Lung (tissue), 12 donors: ENCODE data around the gene MEG3. TPM values are rescaled to one million over a fixed set of nuclear protein-coding genes. Genes with fewer than 3 reads are reported as not detected.

ENCODE experiments used
- ATAC-seq: fragments of 200-7000 bp; cut with Tn5 transposase; one replicate; pipeline ENCODE4 v1.9.1; 2020; ENCODE audit warnings: moderate number of reproducible peaks; ENCODE audit not compliant: insufficient read depth, low FRiP score
- DNase-seq, 3 donors: peaks; one replicate each; pipeline ENCODE4 v3.0.0-alpha.2; 2013 to 2017
- H3K27ac ChIP-seq, 2 donors: one replicate each; pipeline ENCODE4 v1.5.1; 2013; ENCODE audit warnings: mild to moderate bottlenecking in 2 of 2, moderate library complexity in 2 of 2, control low read depth in 1 of 2, inconsistent platforms in 1 of 2, low read depth in 1 of 2, low read length in 1 of 2
- H3K27me3 ChIP-seq, 3 donors: one replicate each; pipeline ENCODE4 v1.5.1; 2013; ENCODE audit warnings: low read length in 2 of 3; ENCODE audit not compliant: control insufficient read depth in 3 of 3, insufficient read depth in 3 of 3
- H3K36me3 ChIP-seq, 4 donors: one replicate each; pipeline ENCODE4 v1.5.1; 2013; ENCODE audit warnings: low read length in 4 of 4, mild to moderate bottlenecking in 1 of 4, moderate library complexity in 1 of 4; ENCODE audit not compliant: control insufficient read depth in 4 of 4, insufficient read depth in 4 of 4
- H3K4me1 ChIP-seq, 5 donors: one replicate each; pipeline ENCODE4 v1.5.1; 2013; ENCODE audit warnings: low read length in 5 of 5, mild to moderate bottlenecking in 2 of 5, moderate library complexity in 1 of 5; ENCODE audit not compliant: control insufficient read depth in 5 of 5, insufficient read depth in 5 of 5
- H3K4me3 ChIP-seq: one replicate; pipeline ENCODE4 v1.5.1; 2013; ENCODE audit warnings: mild to moderate bottlenecking, control low read depth, moderate library complexity
- H3K9ac ChIP-seq, 2 donors: one replicate each; pipeline ENCODE4 v1.5.1; 2013; ENCODE audit warnings: low read length in 2 of 2, control low read depth in 1 of 2; ENCODE audit not compliant: insufficient read depth in 1 of 2
- H3K9me3 ChIP-seq, 4 donors: one replicate each; pipeline ENCODE4 v1.5.1; 2013; ENCODE audit warnings: low read length in 3 of 4, mild to moderate bottlenecking in 1 of 4, moderate library complexity in 1 of 4; ENCODE audit not compliant: control insufficient read depth in 4 of 4, insufficient read depth in 3 of 4
- CTCF ChIP-seq: IDR thresholded peaks from 2 replicates; pipeline ENCODE4 v1.5.1; 2012; ENCODE audit warnings: mild to moderate bottlenecking; ENCODE audit errors: control extremely low read depth, extremely low read depth
- WGBS, 2 donors: extraction: QIAGEN DNeasy Blood & Tissue Kit; methylation state at CpG; one replicate each; pipeline ENCODE4 v1.1.7; 2013; 5-methylcytosine and 5-hydroxymethylcytosine counted together
- polyA plus RNA-seq, 2 donors: library from polyadenylated mRNA; stranded (reverse); fragments of 200-250 nt; gene quantifications; one replicate each; pipeline ENCODE4 v1.2.1, GENCODE V29; 2013
- total RNA-seq, 2 donors: library from RNA; depleted of rRNA in 1 of 2; stranded (reverse); fragments of >200 nt in 1 of 2; gene quantifications; one replicate each; pipeline ENCODE4 v1.2.1, GENCODE V29; 2014 to 2021
- donor health status: control.
- donor health status: control.
- donor health status: Bipolar disorder and iron deficiency.
- donor health status: healthy.
- donor health status: DM: yes; HTN: yes; CAD: no.

The MEG3 gene
- total and polyA plus RNA-seq, 4 donors, result 5.9 to 267 (median 14.8) TPM

GRCh38 chr14:100903134-100903468 lies 77.2 kb downstream of the MEG3 start:
- Histone ChIP-seq H3K9ac (no peak overlapping the region), H3K4me1 (peaks cover 0 to 32% (median 6%) of the 10 kb centered on the region in 5 donors), H3K4me3 (no peak overlapping the region), H3K9me3 (peaks cover 0 to 11% (median 0%) of the 10 kb centered on the region in 4 donors), H3K36me3 (peaks cover 0 to 6% (median 2%) of the 10 kb centered on the region in 4 donors), H3K27ac (no peak overlapping the region), H3K27me3 (peaks cover 0 to 68% (median 0%) of the 10 kb centered on the region in 3 donors)
- ATAC-seq, result no peak
- 75 to 89% methylated on average over 10 of the region's 10 CpGs for WGBS, 2 donors
- TF ChIP-seq CTCF, result no peak
- DNase-seq, result no peak

GRCh38 chr14:100903672-100904185 lies 77.8 kb downstream of the MEG3 start, which contains the start of gene RTL1:
Gene RTL1, minus strand, starts transcription at chr14:100903722. Its CDS starts 18,934 bp downstream, at chr14:100884788.
- peaks cover 0 to 31% (median 6%) of the 10 kb centered on the region in 5 donors for H3K4me1 ChIP-seq
- no peak within 1 kb of the TSS for H3K27ac ChIP-seq
- peaks cover 0 to 6% (median 2%) of the 10 kb centered on the region in 4 donors for H3K36me3 ChIP-seq
- no peak within 1 kb of the TSS for H3K9ac ChIP-seq
- H3K9me3 ChIP-seq, result peaks cover 0 to 11% (median 0%) of the 10 kb centered on the region in 4 donors
- 67 to 76% methylated on average over 12 of the region's 12 CpGs for WGBS, 2 donors
- TF ChIP-seq CTCF, result no peak
- H3K27me3 ChIP-seq, result peaks cover 0 to 65% (median 0%) of the 10 kb centered on the region in 3 donors
- no peak for DNase-seq
- H3K4me3 ChIP-seq, result no peak within 1 kb of the TSS
- ATAC-seq, result no peak

- H3K9me3 ChIP-seq, result peaks cover 0 to 11% (median 0%) of the 10 kb centered on the region in 4 donors
- H3K4me3 ChIP-seq, result no peak overlapping the region
- no peak overlapping the region for H3K9ac ChIP-seq
- TF ChIP-seq CTCF, result no peak
- H3K27ac ChIP-seq, result no peak overlapping the region
- DNase-seq (peak; percentile 59 to 67 (median 60)), ATAC-seq (no peak)
- H3K4me1 ChIP-seq, result peaks cover 0 to 23% (median 2%) of the 10 kb centered on the region in 5 donors
- peaks cover 0 to 6% (median 0%) of the 10 kb centered on the region in 4 donors for H3K36me3 ChIP-seq
- 33 to 37% methylated on average over 39 to 45 of the region's 45 CpGs for WGBS, 2 donors
- peaks cover 0 to 58% (median 0%) of the 10 kb centered on the region in 3 donors for H3K27me3 ChIP-seq
Observed at GRCh38 chr14:100904307-100905087, 78.6 kb downstream of the MEG3 start.
